Panc1 (cell line): ENCODE results near the gene GZMM. TPM values are rescaled to one million over a fixed set of nuclear protein-coding genes. Genes with fewer than 3 reads are reported as not detected.

Experiments
- ATAC-seq: fragments of 200-7000 bp; cut with Tn5 transposase; 2 replicates; pipeline ENCODE4 v1.9.1; 2020; ENCODE audit warnings: mild to moderate bottlenecking, moderate library complexity
- BruUV-seq: library from RNA; stranded (reverse); fragments of 400-500 nt; replicated peaks from 2 replicates; lab custom pipeline; 2021; lab: Mats Ljungman, UMichigan
- CTCF ChIA-PET: fragments of 300-600 bp; sonication (Branson Sonifier 250); formaldehyde crosslinking; loops from one replicate; lab custom pipeline; 2022; ENCODE audit warnings: antibody characterized with exemption; lab: Charles Lee
- POLR2A ChIA-PET: fragments of 300-600 bp; sonication (Branson Sonifier 250); formaldehyde crosslinking; loops from one replicate; lab custom pipeline; 2022; ENCODE audit warnings: antibody characterized with exemption; lab: Charles Lee
- DNase-seq: peaks from one replicate; pipeline ENCODE4 v3.0.0-alpha.2; 2010; ENCODE audit warnings: low read depth, low spot score
- H3K27ac ChIP-seq: 2 replicates; pipeline ENCODE4 v1.5.1; 2011; ENCODE audit warnings: mild to moderate bottlenecking, low read length, inconsistent platforms
- H3K27me3 ChIP-seq: fragments of 200-500 bp; sonication (Bioruptor generic); 2 replicates; pipeline ENCODE4 v1.6.0; 2014; ENCODE audit warnings: low read length, inconsistent platforms; ENCODE audit not compliant: control insufficient read depth, insufficient read depth
- H3K36me3 ChIP-seq: fragments of 200-500 bp; sonication (Bioruptor generic); 2 replicates; pipeline ENCODE4 v1.5.1; 2014; ENCODE audit warnings: inconsistent platforms, mild to moderate bottlenecking, low read length, moderate library complexity; ENCODE audit not compliant: control insufficient read depth, insufficient read depth
- H3K4me1 ChIP-seq: 2 replicates; pipeline ENCODE4 v1.5.1; 2011; ENCODE audit warnings: inconsistent platforms, mild to moderate bottlenecking, low read length, moderate library complexity; ENCODE audit not compliant: control insufficient read depth, insufficient read depth
- H3K4me3 ChIP-seq, 2 experiments: 2 replicates each; pipeline ENCODE4 v1.5.1; 2011 to 2012; ENCODE audit warnings: low read depth in 2 of 2, low read length in 2 of 2, mild to moderate bottlenecking in 2 of 2, inconsistent platforms in 1 of 2, moderate library complexity in 1 of 2
- H3K9me3 ChIP-seq: fragments of 200-500 bp; sonication (Bioruptor generic); 2 replicates; pipeline ENCODE4 v1.5.1; 2014; ENCODE audit warnings: low read depth, mild to moderate bottlenecking, inconsistent platforms, low read length, moderate library complexity; ENCODE audit not compliant: control insufficient read depth, insufficient read depth
- POLR2AphosphoS5 ChIP-seq: IDR thresholded peaks from 2 replicates; pipeline ENCODE4 v1.6.1; 2012; ENCODE audit warnings: mild to moderate bottlenecking, low read depth, low read length, moderate library complexity
- SIN3A ChIP-seq: IDR thresholded peaks from 2 replicates; pipeline ENCODE4 v1.6.1; 2012; ENCODE audit warnings: low read depth, mild to moderate bottlenecking, low read length, moderate library complexity, borderline replicate concordance; ENCODE audit not compliant: insufficient read depth
- TCF7L2 ChIP-seq: IDR thresholded peaks from 2 replicates; pipeline ENCODE4 v1.6.1; 2011; ENCODE audit warnings: mild to moderate bottlenecking, low read depth, low read length, inconsistent platforms
- in situ Hi-C: cut with HindIII; loops from 2 replicates; pipeline ENCODE4 v1.10.0; 2016; ENCODE audit warnings: low sequenced_read_pairs, low pct_unique_long_range_greater_than_20kb
- intact Hi-C: fragments of 100-400 bp; cut with micrococcal nuclease; formaldehyde crosslinking; loops from one replicate; pipeline ENCODE4 v1.10.0; 2022; ENCODE audit not compliant: unreplicated experiment
- total RNA-seq: library from RNA; stranded (reverse); gene quantifications from one replicate; pipeline ENCODE4 v1.2.1, GENCODE V29; 2021; ENCODE audit not compliant: unreplicated experiment
- TF ChIP-seq, protein P1 (sequence below): fragments of 450-650 bp; IDR thresholded peaks from 2 replicates; pipeline ENCODE4 v1.5.1; 2017; ENCODE audit warnings: mild to moderate bottlenecking
- TF ChIP-seq, protein P2 (sequence below), 2 experiments: IDR thresholded peaks; 2 replicates each; pipeline ENCODE4 v1.6.1; 2011 to 2012; ENCODE audit warnings: low read depth in 2 of 2, control low read depth in 1 of 2, low read length in 1 of 2, mild to moderate bottlenecking in 1 of 2, moderate library complexity in 1 of 2; ENCODE audit not compliant: insufficient read depth in 1 of 2

The GZMM gene
- total RNA-seq, 1 experiment from 2014 or later = 0.69 TPM

DNA sequence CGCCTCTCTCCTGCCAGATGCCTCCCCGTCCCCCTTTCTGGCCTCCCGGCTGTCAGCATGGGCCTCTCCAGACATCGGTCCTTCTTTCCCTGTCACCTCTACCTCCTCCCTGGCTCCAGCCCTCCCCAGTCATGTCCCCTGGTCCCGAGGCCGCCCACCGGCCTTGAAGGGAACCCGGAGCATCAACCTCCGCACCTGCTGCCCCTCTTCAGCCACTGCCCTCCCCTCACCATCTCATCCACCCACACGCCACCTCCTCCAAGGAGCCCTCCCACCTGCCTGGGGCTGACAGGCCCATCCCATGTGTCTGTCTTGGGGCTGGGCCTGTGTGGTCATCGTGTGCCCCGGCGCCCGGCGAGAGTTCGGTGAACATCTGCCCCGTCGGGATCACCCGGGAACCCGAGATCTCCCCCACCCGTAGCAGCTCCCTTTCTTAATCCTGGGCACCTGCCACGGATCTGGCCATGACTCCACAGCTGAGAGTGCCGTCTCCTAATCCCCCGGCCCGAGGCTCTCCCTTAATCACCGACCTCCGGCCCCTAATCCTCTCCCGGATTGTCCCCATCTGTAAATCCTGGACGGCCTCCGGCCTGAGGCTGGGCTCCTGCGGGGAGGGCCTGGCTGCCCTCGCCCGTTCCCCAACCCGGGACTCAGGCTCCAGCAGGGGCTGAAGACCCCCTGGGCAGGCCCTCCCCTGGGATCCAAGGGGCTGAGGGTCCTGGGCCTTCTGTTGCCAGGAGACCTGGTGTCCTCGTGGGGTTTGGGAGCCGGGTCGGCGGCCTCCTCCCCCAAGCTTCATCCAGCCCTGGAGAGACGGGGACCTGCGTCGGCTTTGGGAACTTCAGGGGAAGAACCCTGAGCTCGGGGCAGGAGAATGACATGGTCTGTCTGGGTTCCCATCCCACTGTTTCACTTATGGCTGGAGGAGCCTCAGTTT is 51.7 kb downstream of the GZMM start:
- in situ Hi-C loops (no loop called here), intact Hi-C loops (no loop called here)
- POLR2A ChIA-PET = no interaction called here
- no peak for TF ChIP-seq TCF7L2
- TF ChIP-seq, protein P1, sequence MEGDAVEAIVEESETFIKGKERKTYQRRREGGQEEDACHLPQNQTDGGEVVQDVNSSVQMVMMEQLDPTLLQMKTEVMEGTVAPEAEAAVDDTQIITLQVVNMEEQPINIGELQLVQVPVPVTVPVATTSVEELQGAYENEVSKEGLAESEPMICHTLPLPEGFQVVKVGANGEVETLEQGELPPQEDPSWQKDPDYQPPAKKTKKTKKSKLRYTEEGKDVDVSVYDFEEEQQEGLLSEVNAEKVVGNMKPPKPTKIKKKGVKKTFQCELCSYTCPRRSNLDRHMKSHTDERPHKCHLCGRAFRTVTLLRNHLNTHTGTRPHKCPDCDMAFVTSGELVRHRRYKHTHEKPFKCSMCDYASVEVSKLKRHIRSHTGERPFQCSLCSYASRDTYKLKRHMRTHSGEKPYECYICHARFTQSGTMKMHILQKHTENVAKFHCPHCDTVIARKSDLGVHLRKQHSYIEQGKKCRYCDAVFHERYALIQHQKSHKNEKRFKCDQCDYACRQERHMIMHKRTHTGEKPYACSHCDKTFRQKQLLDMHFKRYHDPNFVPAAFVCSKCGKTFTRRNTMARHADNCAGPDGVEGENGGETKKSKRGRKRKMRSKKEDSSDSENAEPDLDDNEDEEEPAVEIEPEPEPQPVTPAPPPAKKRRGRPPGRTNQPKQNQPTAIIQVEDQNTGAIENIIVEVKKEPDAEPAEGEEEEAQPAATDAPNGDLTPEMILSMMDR = no peak
- TF ChIP-seq, protein P2, sequence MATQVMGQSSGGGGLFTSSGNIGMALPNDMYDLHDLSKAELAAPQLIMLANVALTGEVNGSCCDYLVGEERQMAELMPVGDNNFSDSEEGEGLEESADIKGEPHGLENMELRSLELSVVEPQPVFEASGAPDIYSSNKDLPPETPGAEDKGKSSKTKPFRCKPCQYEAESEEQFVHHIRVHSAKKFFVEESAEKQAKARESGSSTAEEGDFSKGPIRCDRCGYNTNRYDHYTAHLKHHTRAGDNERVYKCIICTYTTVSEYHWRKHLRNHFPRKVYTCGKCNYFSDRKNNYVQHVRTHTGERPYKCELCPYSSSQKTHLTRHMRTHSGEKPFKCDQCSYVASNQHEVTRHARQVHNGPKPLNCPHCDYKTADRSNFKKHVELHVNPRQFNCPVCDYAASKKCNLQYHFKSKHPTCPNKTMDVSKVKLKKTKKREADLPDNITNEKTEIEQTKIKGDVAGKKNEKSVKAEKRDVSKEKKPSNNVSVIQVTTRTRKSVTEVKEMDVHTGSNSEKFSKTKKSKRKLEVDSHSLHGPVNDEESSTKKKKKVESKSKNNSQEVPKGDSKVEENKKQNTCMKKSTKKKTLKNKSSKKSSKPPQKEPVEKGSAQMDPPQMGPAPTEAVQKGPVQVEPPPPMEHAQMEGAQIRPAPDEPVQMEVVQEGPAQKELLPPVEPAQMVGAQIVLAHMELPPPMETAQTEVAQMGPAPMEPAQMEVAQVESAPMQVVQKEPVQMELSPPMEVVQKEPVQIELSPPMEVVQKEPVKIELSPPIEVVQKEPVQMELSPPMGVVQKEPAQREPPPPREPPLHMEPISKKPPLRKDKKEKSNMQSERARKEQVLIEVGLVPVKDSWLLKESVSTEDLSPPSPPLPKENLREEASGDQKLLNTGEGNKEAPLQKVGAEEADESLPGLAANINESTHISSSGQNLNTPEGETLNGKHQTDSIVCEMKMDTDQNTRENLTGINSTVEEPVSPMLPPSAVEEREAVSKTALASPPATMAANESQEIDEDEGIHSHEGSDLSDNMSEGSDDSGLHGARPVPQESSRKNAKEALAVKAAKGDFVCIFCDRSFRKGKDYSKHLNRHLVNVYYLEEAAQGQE (IDR thresholded peaks at IDR 0.05; ENCODE audit: insufficient read depth in 1 of 2, low read depth in 2 of 2, low read length in 1 of 2) = no peak
- no peak for TF ChIP-seq SIN3A
- TF ChIP-seq POLR2AphosphoS5 = no peak
- Histone ChIP-seq H3K9me3 (no peaks in the 10 kb centered on the region), H3K36me3 (no peaks in the 10 kb centered on the region), H3K4me3 (no peak overlapping the region), H3K4me1 (no peaks in the 10 kb centered on the region), H3K27me3 (no peaks in the 10 kb centered on the region), H3K27ac (no peak overlapping the region)
- CTCF ChIA-PET = no interaction called here
- DNase-seq (no peak), ATAC-seq (no peak)
- BruUV-seq = no TSS peak

DNA sequence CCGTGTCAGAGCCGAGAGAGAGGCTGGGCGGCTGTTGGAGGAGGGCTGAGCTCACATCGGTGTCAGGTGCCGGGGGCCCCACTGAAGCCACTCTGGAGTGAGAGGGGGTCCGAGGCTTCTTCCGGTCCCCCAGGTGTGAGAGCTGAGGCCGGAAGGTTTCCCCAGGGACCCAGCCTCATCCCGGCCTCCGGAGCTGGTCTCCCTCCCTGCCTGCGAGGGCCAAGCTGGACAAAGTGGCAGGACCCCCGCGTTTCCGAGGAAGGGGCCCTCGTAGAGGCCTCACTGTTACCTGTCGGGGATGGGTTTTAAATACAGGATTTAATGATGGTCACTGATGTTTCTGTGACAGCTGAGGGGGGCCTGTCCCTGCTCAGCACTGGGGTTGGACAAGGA is 52.4 kb downstream of the GZMM start:
- DNase-seq = no peak
- H3K9me3 ChIP-seq = no peaks in the 10 kb centered on the region
- POLR2A ChIA-PET = no interaction called here
- ATAC-seq = no peak
- intact Hi-C loops = no loop called here
- H3K27ac ChIP-seq = no peak overlapping the region
- CTCF ChIA-PET = no interaction called here
- no peaks in the 10 kb centered on the region for H3K4me1 ChIP-seq
- H3K4me3 ChIP-seq = no peak overlapping the region
- no peaks in the 10 kb centered on the region for H3K27me3 ChIP-seq
- TF ChIP-seq TCF7L2 = no peak
- TF ChIP-seq, protein P2 (IDR thresholded peaks at IDR 0.05; ENCODE audit: insufficient read depth in 1 of 2, low read depth in 2 of 2, low read length in 1 of 2) = no peak
- no peak for TF ChIP-seq POLR2AphosphoS5
- TF ChIP-seq SIN3A = no peak
- TF ChIP-seq, protein P1 = no peak
- in situ Hi-C loops = no loop called here
- no peaks in the 10 kb centered on the region for H3K36me3 ChIP-seq
- BruUV-seq = no TSS peak
